Activated T-cell treated with anti-CD3 and anti-CD28 coated beads for 24 hours (primary cell): ENCODE data around the gene HPN.

Experiments used
- DNase-seq: peaks from one replicate; pipeline ENCODE4 v3.0.0-alpha.2; 2020; ENCODE audit warnings: low read depth

Gene HPN

GRCh38 chr19:35105411-35106290 is 64.1 kb downstream of the HPN start:
- no peak for DNase-seq

GRCh38 chr19:35106291-35106583 is 64.7 kb downstream of the HPN start:
- no peak for DNase-seq

DNA sequence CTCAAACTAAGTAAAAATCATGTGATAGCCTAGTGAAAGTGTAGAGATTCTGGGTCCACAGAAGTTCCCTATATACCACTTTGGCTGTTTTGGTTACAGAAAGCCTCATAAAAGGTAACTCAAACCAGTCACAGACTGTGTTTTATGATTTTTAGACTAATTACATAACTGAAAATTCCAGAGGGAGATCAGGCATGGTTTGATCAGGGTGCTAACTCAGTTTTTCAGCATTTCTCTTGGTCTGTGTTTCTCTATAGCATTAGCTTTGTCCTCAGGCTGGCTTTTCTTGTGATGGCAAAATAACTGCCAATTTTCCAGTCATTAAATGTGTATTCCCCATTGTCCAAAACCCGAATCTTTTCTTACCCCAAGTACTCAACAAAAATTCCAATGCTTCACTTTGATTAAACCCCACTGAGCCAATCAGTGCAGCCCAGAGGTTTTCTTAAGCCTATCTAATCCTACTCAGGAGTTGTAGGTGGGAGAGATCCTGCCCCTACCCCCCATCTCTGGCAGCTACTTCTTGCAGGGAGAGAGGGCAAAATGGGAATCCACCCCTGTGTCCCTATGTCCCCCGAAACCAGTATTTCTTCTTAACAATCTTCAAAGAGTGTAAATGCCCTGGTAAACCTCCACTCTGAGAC is 65.5 kb downstream of the HPN start:
- no peak for DNase-seq

DNA sequence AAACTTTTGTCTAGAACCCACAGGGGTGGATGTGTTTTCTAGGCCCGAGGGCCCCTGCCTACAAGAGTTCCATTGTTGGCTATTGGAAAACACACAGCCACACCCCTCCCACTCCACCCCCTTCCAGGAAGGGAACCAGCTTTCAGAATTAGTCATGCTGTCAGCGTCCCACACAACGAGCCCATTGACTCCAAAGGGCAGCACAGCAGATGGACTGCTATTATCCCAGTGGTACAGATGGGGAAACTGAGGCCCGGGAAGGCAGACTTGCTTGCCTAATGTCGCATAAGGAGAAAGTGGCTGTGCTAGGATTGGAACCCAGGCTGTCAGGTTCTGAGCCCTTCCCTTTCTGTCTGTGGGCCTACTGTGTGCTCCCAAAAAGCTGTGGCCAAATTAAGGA is 66.0 kb downstream of the HPN start:
- DNase-seq, result no peak

DNA sequence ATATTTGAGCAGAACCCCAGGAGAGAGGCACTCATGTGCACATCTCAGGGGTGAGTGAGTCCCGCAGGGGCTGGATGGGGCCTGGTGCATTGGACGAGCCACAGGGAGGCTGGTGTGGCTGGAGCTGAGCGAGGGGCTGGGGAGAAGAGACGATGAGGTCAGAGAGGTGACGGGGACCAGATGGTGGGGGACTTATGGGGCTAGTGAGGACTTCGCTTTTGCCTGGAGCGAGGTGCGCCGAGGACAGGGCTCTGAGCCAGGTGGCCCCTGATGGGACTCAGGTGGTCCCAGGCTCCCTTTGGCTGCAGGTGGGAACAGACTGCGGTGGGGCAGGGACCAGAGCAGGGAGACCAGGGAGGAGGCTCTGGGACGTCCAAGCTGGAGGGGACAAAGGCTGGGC is 67.2 kb downstream of the HPN start:
- DNase-seq, result no peak

DNA sequence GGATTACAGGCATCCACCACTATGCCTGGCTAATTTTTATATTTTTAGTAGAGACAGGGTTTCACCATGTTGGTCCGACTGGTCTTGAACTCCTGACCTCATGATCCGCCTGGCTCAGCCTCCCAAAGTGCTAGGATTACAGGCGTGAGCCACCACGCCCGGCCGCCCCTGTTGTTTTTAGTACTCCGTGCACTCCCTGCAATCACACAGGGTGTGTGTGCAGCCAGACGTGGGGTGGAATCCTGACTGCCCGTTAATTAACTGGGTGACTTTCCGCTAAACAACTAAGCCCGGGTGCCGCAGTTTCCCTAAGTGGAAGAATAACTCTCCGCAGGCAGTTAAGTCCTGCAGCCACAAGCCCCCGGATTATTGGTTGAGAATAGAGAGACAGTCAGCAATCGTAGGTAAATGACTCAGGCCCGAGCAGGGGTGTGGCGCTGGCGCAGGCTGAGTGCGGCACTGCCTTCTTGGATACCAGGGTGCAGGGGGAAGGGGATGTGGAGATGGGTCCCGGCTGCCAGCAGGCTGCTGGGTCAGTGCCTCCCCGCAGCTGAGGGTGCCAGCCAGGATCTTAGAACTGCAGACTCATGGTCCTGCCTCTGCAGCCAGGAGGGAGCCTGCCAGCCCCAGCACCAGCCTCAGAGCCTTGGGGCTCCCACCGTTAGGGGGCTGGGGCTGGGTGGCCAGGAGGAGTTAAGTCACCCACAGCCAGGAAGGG is 68.0 kb downstream of the HPN start:
- DNase-seq, result no peak

DNA sequence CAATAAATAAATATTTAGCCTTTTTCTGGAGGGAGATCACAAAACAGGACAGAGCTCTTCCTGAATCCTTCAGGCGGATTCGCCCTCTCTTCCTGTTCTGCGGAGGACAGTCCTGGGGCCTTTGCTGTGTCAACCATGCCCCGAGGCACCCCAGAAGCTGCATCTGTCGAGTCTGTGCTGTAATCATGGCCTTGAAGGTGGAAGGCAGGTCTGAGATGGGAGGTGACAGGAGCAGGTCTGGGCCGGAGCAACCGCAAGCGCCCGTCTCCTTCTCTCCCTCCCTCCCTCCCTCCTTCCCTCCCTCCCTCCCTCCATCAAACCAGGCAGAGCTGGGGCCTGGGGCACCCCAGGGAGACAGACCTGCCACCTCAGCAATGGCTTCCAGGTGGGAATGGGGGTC is 69.5 kb downstream of the HPN start:
- no peak for DNase-seq

GRCh38 chr19:35112995-35113688 is 71.6 kb downstream of the HPN start:
- no peak for DNase-seq

DNA sequence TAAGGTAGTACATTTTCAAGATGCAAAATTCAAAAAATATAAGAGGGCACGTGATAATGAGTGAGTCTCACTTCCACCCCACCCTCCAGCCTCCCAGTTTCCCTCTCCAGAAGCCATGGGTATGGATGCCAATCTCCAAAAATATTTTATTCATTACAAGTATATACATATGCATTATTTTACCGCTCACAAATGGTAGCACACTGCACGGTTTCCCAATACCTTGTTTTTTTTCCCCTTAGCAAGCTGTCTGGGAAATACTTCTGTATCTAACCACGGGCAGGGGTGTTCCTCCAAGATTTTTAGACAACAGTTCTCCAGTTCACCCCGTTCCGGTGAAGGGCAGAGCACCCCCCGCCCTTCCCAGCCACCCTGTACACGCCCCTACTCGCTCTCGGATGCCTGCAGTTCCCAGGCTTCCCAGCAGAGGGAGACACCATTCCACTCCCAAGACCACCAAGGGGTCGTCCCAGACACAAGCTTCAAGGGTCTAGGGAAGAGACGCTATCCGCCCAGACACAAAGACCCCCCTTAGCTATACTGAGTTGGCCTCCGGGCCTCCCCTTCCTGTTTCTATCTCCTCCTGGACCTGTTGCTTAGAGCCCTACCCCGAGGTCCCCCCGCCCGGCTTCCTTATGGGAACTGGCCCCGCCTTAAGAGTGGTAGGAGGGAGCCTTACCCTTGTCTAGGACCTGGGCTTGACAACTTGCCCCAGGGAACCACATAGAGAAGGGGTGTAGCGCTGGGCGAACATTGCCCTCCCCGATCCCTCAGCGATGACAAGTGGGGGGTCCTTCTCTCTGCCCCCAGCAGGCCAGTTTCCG is 73.0 kb downstream of the HPN start:
- DNase-seq, result peak; percentile 52

DNA sequence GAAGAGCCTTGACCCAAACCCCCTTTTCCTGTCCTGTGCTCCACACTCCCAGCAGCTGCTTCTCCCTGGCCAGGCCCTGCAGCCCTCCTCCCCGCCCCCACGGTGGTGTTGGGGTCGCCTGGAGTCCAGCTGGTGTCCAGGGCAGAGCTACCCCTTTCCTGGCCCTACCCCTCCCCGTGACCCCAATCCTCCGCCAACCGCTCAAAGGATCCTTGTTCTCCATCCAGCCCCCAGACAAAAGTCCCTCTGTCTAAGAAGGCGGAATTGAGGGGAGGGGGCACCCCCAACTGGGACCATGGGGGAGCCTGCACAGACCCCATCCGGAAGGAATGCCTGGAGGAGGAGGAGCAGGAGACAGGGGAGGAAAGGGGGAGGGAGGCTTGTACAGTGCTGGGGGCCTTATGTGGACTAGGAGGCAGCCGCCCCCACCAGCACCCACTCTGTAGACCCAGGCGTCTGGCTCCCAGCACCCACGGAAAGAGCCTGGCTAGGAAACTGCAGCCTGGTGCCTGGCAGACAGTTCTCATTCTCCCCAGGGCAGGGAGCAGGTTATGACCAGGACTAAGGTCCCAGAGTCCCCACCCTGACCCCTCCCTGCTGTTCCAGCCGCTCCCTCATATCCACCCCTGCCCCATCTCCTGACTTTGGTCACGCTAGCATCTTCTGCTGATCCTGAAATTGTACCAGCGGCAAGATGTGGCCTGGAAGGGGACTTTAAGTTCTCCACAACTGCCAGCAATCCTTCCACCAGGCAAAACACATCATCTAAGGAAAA is 73.8 kb downstream of the HPN start, which contains the start of gene FXYD3:
Gene FXYD3, plus strand, starts transcription at position 647 of the 775 bp plus-strand sequence. CDS start 3,554 bp downstream, outside the sequence.
- DNase-seq, result no peak
